ENCODE results near the gene SLC28A2.

The SLC28A2 gene

DNA sequence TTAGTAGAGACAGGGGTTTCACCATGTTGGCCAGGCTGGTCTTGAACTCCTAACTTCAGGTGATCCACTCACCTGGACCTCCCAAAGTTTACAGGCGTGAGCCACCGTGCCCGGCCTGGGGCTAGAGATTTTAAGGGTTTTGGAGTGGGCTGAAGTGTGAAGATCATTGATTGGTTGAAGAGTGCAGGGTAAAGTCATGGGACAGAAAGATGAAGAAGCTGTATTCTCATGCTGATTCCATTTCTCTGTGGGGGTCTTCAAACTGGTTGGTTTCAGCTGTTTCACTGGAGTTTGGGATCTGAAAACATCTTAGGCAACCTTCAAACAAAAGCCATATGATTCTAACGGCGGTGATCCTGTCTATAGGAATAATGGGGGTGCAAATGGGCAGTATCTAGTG is 74.2 kb downstream of the SLC28A2 start:
- no peak for DNase-seq (ENCODE audit: low read depth in 1 of 2, low spot score in 1 of 2)

DNA sequence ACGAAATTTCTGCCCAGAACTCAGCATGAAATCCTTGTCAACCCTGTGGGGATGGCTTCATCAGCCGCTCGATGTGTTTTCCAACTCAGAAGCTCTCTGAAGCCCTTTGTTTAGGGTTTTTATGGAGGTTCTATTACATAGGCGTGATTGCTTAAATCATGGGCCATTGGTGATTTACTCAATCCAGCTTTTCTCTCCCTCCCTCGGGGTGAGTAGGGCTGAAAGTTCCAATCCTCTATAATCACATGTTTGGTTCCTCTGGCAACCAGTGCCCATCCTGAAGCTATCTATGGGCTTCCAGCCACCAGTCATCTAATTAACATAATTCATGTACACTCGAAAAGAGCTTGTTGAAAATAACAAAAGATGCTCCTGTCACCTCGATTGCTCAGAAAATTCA is 74.7 kb downstream of the SLC28A2 start:
- DNase-seq (ENCODE audit: low read depth in 1 of 2, low spot score in 1 of 2), result no peak

All from activated CD4-positive, alpha-beta T cell treated with anti-CD3 and anti-CD28 coated beads, Interleukin-2, amount 50 U/mL, for 24 hours (primary cell).